ENCODE measurements around the gene CLCA4.

DNA sequence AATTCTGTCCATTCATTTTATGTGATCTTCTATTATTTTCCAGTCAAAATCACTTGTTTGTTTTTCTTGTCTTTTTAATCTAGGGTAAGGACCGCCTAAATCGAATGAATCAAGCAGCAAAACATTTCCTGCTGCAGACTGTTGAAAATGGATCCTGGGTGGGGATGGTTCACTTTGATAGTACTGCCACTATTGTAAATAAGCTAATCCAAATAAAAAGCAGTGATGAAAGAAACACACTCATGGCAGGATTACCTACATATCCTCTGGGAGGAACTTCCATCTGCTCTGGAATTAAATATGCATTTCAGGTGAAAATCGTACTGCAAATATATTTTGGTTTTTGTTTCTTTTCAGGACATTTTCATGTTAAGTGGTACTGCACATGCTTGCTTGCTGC, 20.5 kb downstream of the CLCA4 start:
- TF ChIP-seq POLR2A (IDR thresholded peaks at IDR 0.05; ENCODE audit: low read depth, low read length) (no peak), FOXM1 (IDR thresholded peaks at IDR 0.05; ENCODE audit: low read depth, low read length) (no peak), EP300 (IDR thresholded peaks at IDR 0.05; ENCODE audit: borderline replicate concordance in 1 of 2, control insufficient read depth in 1 of 2, low read depth in 2 of 2, low read length in 2 of 2) (no peak), POLR2AphosphoS5 (IDR thresholded peaks at IDR 0.05; ENCODE audit: low read length) (no peak), SMAD1 (IDR thresholded peaks at IDR 0.05; ENCODE audit: low read depth, partially characterized antibody) (no peak), SMC3 (IDR thresholded peaks at IDR 0.05; ENCODE audit: borderline replicate concordance, low read length) (no peak), IKZF1 (conservative IDR thresholded peaks at IDR 0.05) (no peak), EZH2 (IDR thresholded peaks at IDR 0.05; ENCODE audit: borderline replicate concordance, control insufficient read depth, low read depth, low read length) (no peak), ZNF384 (IDR thresholded peaks at IDR 0.05; ENCODE audit: borderline replicate concordance, low read depth, low read length) (no peak), CHD2 (IDR thresholded peaks at IDR 0.05; ENCODE audit: borderline replicate concordance, low read depth, low read length) (no peak), TARDBP (IDR thresholded peaks at IDR 0.05; ENCODE audit: borderline replicate concordance) (no peak), WRNIP1 (IDR thresholded peaks at IDR 0.05; ENCODE audit: borderline replicate concordance, low read depth, low read length) (no peak)
- TF ChIP-seq, protein P1, sequence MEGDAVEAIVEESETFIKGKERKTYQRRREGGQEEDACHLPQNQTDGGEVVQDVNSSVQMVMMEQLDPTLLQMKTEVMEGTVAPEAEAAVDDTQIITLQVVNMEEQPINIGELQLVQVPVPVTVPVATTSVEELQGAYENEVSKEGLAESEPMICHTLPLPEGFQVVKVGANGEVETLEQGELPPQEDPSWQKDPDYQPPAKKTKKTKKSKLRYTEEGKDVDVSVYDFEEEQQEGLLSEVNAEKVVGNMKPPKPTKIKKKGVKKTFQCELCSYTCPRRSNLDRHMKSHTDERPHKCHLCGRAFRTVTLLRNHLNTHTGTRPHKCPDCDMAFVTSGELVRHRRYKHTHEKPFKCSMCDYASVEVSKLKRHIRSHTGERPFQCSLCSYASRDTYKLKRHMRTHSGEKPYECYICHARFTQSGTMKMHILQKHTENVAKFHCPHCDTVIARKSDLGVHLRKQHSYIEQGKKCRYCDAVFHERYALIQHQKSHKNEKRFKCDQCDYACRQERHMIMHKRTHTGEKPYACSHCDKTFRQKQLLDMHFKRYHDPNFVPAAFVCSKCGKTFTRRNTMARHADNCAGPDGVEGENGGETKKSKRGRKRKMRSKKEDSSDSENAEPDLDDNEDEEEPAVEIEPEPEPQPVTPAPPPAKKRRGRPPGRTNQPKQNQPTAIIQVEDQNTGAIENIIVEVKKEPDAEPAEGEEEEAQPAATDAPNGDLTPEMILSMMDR (IDR thresholded peaks at IDR 0.05 in 2 of 3, conservative IDR thresholded peaks at IDR 0.05 in 1 of 3; ENCODE audit: control insufficient read depth in 2 of 3, extremely low read depth in 1 of 3, insufficient read depth in 1 of 3, low read depth in 3 of 3, low read length in 3 of 3): no peak
- TF ChIP-seq, protein P2, sequence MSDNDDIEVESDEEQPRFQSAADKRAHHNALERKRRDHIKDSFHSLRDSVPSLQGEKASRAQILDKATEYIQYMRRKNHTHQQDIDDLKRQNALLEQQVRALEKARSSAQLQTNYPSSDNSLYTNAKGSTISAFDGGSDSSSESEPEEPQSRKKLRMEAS (IDR thresholded peaks at IDR 0.05; ENCODE audit: low read depth, low read length): no peak

All from GM12878 (cell line).